COLO829 (cell line): ENCODE data around the gene SIL1.
A peak's percentile ranks its signal among the peaks of the same experiment; 100 is the strongest.

ENCODE experiments used
- DNase-seq: peaks from one replicate; pipeline ENCODE4 v3.0.0; 2012; ENCODE audit warnings: low spot score

SIL1 gene

DNA sequence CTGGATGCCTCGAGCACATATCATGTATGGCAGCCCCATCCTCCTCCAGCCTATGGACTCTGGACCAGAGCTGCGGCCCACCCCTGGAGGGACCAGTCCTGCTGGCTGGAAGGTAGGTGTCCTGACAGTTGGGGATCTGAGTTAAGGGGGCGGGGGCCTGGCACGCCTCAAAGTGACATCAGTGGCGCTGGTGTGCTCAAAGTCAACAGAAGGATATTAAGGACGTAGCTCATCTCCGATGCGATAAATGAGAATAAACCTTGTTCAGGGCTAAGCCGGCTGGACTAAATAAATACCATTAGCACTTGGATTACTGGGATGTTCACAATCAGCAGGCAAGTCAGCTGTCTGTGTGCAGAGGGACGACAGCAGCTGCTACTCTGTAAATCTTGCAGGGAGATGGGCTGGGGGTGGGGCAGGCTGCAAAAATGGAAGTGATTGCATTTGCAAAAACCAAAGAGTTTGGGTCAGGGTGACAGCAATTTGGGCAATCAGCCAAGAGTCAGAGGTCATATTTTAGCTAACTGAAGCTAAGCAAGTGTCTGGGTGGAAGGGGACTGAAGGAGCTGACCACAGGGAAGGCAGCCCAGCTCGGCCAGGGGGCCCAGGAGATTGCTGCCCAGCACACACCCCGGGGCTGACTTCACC, 243.0 kb downstream of the SIL1 start:
- no peak for DNase-seq

GRCh38 chr5:138954257-138955012, 243.7 kb downstream of the SIL1 start:
- DNase-seq = no peak

DNA sequence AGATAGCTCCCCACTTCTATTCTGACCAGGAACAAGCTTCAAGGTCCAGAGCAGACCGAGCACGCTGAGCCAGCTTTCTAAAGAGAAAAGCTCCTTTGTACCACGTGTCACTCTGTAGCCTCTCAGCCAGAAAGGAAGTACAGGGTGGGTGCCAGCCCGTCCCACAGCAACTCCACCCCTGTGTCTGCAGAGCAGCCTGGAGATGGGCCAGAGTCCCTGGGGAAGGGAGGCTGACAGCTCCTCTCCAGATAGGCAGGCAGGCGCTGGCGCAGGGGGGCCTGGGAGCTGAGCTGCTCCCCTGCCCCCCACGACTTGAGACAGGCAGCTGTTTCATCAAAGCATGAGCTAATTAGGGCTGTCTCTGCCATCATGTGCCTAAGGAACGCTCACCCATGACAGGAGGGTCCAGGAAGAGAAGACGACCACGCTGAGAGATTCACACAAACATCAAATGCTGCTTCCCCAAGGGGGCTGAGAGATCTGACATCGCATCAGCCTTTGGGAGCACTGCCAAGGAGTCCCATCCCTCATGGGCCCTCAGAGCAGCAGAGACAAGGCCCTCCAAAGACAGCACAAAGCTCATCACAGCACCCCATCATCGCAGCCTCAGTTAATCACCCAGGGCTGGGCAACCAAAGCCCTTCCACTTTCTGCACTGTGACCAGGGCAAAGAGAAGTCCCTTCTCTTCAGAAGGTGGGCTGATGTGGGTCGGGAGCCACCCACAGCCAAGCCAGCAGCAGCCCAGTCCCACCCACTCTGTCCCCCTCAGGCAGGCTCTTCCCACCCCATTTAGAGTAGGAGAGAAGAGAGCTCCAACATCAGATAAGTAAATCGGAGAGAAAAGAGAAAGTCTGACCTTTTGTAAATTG, 244.5 kb downstream of the SIL1 start:
- DNase-seq = peak; percentile 77

DNA sequence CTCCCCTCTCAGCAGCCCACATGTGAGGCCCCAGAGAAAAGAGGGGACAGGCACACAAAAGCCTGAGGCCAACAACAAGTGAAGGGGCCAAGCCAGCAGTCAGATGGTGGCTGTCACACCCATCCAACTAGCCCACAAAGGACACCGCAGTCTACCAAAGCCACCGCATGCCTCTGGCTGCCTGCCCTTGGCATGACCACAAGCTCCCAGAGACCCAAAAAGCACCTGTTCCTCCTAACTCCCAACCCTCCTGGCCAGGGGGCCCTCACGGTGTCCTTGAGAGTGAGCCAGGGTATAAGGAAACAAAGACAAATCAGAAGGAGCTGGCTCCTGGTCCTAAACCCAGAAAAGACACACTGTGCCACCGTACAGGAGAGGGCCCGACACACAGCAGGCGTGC, 245.2 kb downstream of the SIL1 start:
- no peak for DNase-seq

DNA sequence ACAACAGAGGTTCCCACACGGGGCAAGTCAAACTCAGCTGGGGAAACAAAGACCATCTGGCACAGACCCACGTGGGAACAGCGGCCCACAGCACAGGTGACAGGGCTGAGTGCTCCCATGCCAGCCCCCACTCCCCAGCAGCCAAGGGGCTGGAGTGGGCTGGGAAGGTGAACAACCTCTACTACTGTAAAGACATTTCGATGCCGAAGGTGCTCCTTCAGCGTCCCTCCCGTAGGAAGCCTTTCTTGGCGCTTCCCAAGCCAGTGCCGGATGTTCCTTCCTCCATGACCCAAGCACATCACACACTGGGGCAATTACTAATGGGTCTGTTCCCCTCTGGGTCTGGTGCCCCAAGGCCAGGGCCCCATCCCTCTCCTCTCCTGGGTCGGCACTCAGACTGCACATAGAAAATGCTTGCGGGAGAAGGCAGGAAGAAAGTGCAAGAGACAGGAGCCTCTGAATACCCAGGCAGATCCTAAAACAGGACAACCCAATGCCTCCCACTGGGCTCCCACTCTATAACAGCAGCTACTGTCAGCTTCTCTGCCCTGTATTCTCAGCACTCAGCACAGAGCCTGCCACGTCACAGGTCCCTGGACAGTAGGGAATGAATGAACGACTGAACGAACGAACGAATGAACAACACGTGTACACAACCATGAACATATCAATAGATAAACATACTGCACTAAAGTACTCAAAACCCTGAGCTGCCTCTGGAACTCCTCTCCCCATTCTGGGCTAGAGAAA, 246.0 kb downstream of the SIL1 start:
- DNase-seq = no peak

DNA sequence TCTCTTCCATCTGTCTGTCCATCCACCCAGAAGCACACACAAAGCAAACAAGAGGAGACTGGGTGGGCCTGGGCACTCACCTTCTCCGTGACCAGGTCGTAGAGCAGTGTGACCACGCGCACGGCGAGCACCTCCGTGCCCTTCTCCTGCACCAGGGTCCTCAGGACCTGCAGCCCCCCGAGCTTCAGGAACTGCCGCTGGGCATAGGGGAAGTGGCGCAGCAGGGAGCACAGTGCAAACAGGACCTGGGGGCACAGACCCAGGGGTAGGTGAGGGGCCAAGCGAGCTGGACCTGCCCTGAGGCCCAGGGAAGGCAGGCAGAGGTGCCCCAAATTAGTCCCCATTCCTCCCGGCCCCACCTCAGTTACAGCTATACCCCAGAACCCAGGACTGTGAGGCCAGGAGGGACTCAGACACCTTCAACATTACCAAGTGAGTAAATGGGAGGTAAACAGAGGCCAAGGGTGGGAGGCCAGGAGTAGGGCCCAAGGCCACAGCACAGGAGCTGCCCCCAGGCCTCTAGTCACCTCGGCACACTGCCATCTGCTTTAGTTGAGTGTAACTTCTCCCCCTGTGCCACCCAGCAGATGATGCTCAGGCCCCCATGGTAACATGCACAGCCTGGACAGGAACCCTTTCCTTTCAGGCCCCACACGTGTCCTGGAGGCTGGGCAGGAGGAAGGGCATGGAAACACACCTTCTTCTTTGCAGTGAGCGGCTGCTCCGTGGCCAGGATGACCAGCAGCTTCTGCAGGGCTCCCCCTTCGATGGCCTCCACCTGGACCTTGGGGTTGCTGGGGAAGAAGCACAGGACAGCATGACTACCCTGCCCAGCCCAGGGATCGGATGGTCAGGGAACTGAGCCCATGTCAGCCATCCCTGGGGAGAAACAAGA, 246.8 kb downstream of the SIL1 start:
- no peak for DNase-seq

DNA sequence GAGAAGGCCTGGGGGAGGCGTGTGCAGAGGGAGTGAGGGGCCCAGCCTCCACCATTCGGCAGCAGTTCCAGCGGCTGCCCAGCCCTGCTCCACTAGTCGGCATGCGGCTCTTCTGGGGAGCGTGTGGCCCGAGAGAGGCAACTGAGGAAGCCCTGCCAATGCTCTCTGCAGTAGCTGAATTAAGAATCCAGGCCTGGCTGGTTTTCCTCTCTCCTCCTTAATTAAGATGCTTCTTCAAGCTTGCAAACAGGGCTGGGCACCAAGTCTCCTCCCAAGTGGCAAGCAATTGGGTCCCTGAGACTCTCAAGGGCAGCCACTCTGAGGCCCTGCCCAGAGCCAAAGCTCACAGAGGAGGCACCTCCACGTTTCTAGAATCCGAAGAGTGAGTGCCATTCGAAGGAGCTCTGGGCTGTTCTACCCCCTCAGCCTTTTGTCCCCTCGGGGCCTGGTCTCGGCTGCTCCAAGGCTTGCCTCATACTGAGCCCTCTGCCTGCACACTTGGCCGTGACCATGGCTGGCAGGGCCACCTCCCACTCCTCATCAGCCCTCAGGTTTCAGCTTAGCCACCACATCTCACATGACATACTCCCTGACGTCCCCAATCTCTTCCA, 247.6 kb downstream of the SIL1 start:
- DNase-seq = no peak

DNA sequence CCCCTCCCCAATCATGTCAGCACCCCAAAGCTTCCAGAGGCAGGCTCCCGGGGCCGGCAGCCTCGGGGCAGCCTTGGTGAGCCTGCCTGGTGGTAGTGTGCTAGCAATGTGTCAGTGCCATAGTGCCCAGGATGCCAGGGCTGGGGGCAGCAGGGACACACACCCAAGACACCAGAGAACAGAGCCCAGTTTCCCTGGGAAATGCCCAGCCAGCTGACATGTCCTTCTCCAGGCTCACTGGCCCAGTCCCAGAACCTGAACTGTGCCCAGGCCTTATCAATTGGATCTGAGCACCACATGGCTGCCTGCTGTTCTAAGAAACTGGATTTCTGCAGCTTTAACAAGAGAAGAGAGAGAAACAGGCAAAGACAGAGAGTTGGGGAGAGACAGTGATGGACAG, 248.2 kb downstream of the SIL1 start:
- DNase-seq = no peak

DNA sequence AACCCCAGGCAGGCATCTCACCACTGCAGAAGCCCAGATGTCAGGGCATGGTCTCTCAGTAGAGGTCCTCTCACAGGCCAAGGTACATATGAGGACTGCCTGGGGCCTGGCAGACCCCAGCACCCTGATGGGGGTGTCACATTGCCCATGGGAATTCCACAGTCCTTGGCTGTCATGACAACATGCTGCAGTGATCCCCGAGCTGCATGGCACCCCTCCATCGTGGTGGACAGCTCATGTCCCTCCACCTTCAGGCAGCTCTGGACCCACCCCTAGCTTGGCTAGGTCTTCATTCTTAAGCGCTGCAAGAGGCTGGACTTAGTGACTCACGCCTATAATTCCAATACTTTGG, 249.0 kb downstream of the SIL1 start:
- no peak for DNase-seq

- no peak for DNase-seq
Observed at GRCh38 chr5:138948471-138949222, 249.5 kb downstream of the SIL1 start.

DNA sequence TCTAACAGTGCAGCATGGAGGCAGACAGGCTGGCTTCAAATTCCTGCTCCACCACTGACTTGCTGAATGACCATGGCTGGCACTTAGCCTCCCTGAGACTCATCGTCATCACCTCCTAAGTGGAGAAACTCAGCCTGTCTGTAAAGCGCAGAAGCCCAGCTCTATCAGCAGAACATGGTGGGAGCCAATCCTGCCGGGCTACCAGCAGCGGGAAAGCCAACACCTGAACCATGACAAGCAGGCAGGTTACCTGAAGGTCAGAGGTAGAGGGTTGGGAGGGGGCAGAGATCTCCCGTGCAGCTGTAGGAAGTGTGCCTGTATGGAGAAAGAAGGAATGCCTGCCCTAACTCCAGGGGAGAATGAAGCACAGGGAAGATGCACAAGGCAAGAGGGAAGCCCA, 250.4 kb downstream of the SIL1 start:
- DNase-seq = no peak

DNA sequence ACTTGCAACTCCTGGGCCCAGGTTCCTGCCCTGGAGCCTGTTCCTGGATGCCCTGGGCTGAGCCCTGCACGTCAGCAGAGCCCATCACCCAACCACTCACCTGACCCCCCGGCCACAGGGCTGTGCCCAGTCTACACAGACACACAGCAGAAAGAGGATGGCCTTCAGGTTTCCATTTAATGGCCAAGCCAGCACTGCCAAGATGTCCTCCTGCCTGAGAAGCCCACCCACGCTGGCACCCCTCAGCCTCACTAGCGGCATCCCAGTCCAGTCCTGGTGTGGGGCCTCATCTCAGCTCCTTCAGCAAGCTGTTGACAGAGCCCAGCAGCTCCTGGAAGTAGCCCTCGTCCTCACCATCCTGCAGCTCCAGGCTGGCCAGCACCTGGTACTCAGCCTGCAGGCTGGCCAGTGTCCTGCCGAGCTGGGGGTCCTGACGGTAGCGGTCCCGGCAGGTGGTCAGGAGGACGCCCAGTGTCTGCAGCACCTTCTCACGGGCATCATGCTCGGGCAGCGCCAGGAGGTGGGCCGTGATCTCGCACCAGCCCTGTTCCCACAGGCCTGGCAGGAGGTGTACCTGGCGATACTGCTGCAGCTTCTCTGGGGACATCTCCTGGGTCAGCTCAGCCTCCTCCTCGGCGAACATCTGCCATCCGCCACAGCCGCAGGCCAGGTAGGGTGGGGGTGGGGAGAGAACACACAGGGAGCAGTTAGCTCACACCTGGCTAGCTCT, 251.2 kb downstream of the SIL1 start:
- DNase-seq = no peak

- DNase-seq = no peak
Observed at GRCh38 chr5:138946241-138946623, 251.9 kb downstream of the SIL1 start.

DNA sequence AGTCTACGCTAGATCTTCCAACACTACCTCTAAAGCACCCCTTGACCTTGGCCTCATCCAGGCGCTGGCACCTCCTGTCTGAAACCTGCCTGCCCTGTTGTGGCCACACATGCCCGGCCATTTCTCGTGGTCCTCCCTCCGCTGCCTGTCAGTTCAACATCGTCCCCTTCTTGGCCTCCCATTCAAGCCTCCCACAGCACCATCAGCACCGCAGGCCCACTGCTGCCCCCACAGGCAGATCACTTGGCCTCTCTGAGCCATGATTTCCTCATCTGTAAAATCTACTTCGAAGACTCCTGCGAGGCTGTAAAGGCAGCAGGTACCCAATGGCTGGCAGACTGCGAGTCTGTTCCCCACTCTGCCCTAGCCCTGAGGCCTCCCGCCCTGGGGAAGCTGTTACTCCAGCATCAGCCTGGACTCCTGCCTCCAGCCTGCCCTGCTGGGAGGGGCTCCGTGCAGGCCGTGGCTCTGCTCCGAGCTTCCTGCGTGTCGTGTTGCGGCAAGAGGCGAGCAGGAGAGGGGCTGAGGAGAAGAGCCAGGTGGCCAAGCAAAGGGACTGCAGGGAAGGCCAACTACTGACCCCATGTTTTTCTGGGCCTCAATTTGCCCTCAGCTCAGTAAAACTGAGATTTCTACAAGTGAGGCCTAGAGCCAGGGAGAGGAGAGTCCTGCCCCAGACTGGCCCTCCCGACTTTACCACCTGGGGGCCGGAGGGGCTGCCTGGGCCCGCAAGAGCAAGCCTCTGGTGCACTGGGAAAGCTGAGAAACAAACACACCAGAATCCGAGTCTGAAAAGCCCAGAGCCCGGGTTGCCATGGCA, 252.5 kb downstream of the SIL1 start:
- no peak for DNase-seq

DNA sequence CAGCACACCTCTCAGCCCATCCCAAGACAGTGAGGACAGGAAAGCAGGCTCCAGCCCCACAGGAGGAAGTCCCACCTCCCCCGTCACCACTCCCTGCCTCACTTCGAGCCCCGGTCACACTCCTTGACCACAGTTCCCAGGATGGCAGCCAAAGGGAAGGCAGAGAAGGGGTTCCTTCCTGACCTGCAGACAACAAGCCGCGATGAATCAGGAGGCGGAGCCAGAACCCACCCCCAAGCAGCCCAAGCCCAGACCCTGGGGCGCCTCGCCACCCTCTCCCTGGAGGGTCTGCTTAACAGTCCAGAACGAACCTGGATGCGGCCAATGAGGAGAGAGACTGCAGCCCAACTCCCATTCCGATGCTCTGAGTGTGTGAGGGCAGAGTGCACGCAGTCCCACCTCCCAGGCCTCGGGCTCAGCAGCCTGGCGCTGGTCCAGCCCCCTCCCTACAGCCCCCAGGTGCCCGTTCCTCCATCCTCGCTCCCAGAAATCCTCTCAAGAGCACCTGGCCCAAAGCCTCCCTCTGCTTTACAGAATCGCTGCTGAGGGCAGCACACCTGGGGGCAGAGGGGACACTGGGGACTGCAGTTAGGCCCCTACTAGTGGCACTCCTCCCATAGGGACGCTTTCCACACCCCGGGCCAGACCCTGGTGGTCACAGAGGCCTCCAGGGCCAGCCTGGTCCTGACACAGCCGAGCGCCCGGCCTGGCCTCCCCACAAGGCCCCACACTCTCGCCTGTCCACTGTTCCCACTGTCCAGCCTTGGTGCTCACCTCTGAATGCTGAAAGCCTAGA, 253.4 kb downstream of the SIL1 start:
- DNase-seq = no peak

- DNase-seq = no peak
Observed at GRCh38 chr5:138943599-138944173, 254.5 kb downstream of the SIL1 start.

GRCh38 chr5:138942861-138943260, 255.3 kb downstream of the SIL1 start:
- no peak for DNase-seq
